Measurements from ENCODE around the gene SLC28A2. TPM values are rescaled to one million over a fixed set of nuclear protein-coding genes. Genes with fewer than 3 reads are reported as not detected.
"Not testable (repeated sequence)": the region's sequence is repeated elsewhere in the genome, so short reads cannot be mapped to it uniquely, and the experiment has no call there.

Gene SLC28A2
- total RNA-seq, 2 donors from 2014 or later, result not detected

GRCh38 chr15:45254405-45254804, 2.4 kb downstream of the SLC28A2 start:
- ATAC-seq (no peak), DNase-seq (no peak)
- intact Hi-C loops (cut with DNase I), result no loop called here

GRCh38 chr15:45254824-45255223, 2.8 kb downstream of the SLC28A2 start:
- intact Hi-C loops (cut with DNase I); DNase-seq; ATAC-seq: not testable (repeated sequence)

DNA sequence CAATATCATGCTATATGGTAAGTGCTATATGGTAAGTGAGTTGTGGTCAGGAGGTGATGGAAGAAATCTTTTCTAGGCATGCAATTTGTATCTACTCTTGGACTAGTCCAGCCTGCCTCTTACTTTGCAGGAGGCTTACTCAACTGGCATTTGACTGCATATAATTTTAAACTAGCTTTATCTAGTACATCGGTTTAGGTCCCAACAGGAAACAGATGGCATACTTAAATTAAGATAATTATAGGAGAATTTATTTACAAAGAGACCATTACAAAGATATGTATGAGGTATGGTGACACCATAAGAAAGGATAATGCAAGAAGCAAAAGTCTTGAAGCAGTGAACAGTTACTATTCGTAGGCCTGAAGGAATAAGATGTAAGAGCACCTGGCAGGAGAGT, 7.8 kb downstream of the SLC28A2 start:
- ATAC-seq (no peak), DNase-seq (no peak)
- intact Hi-C loops (cut with DNase I), result no loop called here

- intact Hi-C loops (cut with DNase I), result no loop called here
- no peak for DNase-seq
- no peak for ATAC-seq
These were observed 10.9 kb downstream of the SLC28A2 start for GRCh38 chr15:45262906-45263461.

DNA sequence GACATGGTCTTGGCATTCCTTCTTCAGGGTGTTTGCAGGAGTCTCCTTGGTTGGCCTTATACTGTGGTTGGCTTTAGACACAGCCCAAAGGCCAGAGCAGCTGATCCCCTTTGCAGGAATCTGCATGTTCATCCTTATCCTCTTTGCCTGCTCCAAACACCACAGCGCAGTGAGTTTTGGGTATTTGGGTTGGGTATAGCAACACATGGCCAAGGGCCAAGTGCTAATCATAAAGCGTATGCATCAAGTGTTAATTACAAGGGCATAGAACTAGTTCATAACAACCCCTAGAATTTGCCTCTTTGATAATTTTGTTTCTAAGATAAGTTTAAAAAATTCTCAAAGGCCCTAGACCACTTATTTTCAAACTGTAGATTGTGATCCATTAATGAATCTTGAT, 11.8 kb downstream of the SLC28A2 start:
- DNase-seq (no peak), ATAC-seq (no peak)
- intact Hi-C loops (cut with DNase I), result no loop called here

GRCh38 chr15:45265506-45265905, 13.5 kb downstream of the SLC28A2 start:
- ATAC-seq (no peak), DNase-seq (no peak)
- intact Hi-C loops (cut with DNase I), result no loop called here

DNA sequence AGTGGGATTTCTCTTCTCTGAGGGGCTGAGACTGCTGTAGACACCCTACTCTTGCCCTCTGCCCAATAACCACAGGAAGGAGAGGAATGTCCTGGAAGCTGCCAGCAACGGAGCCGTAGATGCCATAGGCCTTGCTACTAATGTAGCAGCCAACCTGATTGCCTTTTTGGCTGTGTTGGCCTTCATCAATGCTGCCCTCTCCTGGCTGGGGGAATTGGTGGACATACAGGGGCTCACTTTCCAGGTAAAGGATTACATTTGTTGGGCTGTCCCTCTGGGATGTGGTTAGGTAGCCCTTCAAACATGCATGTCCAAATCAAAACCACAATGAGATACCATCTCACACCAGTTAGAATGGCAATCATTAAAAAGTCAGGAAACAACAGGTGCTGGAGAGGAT, 16.1 kb downstream of the SLC28A2 start:
- intact Hi-C loops (cut with DNase I), result no loop called here
- DNase-seq, result no peak
- no peak for ATAC-seq

- no peak for DNase-seq
These were observed 22.8 kb downstream of the SLC28A2 start for GRCh38 chr15:45274636-45275380.

GRCh38 chr15:45276831-45277230, 24.8 kb downstream of the SLC28A2 start:
- ATAC-seq (no peak), DNase-seq (no peak)
- intact Hi-C loops (cut with DNase I), result no loop called here

More at GRCh38 chr15:45274636-45275380, 22.8 kb downstream of the SLC28A2 start:
- ATAC-seq, result no peak
- intact Hi-C loops (cut with DNase I), result loop anchor here in 1 of 2 donors (5.0 kb wide), 1 partner anchor 68 kb away; no protein-coding TSS in a partner anchor

GRCh38 chr15:45279024-45279698, 27.1 kb downstream of the SLC28A2 start:
- DNase-seq, result peak; percentile 98
- peak; percentile 100 for ATAC-seq
- intact Hi-C loops (cut with DNase I), result loop anchor here in 1 of 2 donors (2.0 kb wide), 1 partner anchor 116 kb away; no protein-coding TSS in a partner anchor

- intact Hi-C loops (cut with DNase I), result no loop called here
- no peak for DNase-seq
- ATAC-seq, result no peak
These were observed 33.4 kb downstream of the SLC28A2 start for GRCh38 chr15:45285413-45285812.

GRCh38 chr15:45287390-45287956, 35.4 kb downstream of the SLC28A2 start:
- no peak for DNase-seq
- ATAC-seq, result peak; percentile 30 to 62
- intact Hi-C loops (cut with DNase I), result no loop called here

DNA sequence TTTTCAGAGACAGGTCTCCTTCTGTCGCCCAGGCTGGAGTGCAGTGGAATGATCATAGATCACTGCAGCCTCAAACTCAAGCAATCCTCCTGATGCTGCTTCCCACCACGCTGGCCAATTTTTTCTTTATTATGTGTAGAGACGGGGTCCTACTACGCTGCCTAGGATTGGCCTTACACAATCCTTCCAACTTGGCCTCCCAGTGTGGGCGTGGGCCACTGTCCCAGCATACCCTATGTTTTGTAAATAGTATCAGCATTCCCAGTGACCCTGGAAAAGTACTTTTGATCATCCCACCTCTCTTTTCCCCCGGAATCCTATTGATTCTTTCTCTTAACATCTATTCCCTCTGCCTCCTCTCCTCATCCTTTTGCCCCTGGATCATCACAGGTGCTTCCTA, 36.9 kb downstream of the SLC28A2 start:
- no peak for ATAC-seq
- intact Hi-C loops (cut with DNase I), result no loop called here

DNA sequence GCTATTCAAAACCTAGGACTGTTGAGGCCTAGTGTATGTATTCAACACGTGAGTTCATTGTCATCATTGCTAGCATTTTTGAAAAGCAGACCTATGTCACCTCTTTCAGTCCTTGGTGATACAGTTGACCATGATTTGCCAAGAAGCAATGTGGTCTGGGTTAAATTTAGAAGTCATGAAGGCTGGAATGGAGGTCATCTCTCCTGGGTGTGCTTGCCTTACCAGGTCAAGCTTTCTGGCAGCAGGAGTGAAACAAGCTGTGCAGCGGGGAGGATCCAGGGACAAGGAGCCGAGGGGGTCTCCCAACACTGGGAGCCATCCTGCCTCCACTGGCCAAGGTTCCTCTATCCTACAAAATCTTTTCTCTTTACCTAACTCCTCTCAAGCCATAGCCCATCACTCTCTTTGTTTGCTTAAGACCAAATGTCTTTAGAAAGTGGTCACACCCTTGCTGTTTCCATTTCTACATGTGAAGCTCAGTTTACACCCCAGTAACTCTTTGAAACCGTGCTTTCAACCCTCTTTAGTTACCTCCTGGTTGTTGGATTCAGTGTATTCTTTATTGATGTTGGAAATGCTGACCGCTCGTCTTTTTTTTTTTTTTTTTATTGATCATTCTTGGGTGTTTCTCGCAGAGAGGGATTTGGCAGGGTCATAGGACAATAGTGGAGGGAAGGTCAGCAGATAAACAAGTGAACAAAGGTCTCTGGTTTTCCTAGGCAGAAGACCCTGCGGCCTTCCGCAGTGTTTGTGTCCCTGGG, 40.0 kb downstream of the SLC28A2 start:
- intact Hi-C loops (cut with DNase I), result no loop called here
- ATAC-seq, result peak; percentile 31 to 34
- no peak for DNase-seq

More for the DNA sequence above, 36.9 kb downstream of the SLC28A2 start:
- DNase-seq, result no peak

DNA sequence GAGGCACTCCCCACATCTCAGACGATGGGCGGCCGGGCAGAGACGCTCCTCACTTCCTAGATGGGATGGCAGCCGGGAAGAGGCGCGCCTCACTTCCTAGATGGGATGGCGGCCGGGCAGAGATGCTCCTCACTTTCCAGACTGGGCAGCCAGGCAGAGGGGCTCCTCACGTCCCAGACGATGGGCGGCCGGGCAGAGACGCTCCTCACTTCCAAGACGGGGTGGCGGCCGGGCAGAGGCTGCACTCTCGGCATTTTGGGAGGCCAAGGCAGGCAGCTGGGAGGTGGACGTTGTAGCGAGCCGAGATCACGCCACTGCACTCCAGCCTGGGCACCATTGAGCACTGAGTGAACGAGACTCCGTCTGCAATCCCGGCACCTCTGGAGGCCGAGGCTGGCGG, 41.3 kb downstream of the SLC28A2 start:
- intact Hi-C loops (cut with DNase I); ATAC-seq; DNase-seq: not testable (repeated sequence)

GRCh38 chr15:45298964-45299378, 46.9 kb downstream of the SLC28A2 start:
- ATAC-seq; DNase-seq; intact Hi-C loops (cut with DNase I): not testable (repeated sequence)

GRCh38 chr15:45304711-45305110, 52.7 kb downstream of the SLC28A2 start:
- no peak for DNase-seq
- no peak for ATAC-seq
- intact Hi-C loops (cut with DNase I), result loop anchor here in 1 of 2 donors (5.0 kb wide), 1 partner anchor 93 kb away; no protein-coding TSS in a partner anchor

- ATAC-seq (no peak), DNase-seq (no peak)
- intact Hi-C loops (cut with DNase I), result loop anchor here (2.0 to 5.0 kb wide), 2 partner anchors 91 to 93 kb away; no protein-coding TSS in a partner anchor
These were observed 54.1 kb downstream of the SLC28A2 start for GRCh38 chr15:45306105-45306504.

All from left cardiac atrium (tissue), 4 donors.